GM12875 (cell line): ENCODE data around the gene PRKCSH.
A peak's percentile ranks its signal among the peaks of the same experiment; 100 is the strongest.
"Not testable (repeated sequence)": the region's sequence is repeated elsewhere in the genome, so short reads cannot be mapped to it uniquely, and the experiment has no call there.

Experiments
- H3K4me3 ChIP-seq: one replicate; pipeline ENCODE4 v1.5.1; 2011; ENCODE audit warnings: low read depth, low read length, control low read depth
- TF ChIP-seq, protein P1 (sequence below): IDR thresholded peaks from 2 replicates; pipeline ENCODE4 v1.5.1; 2011; ENCODE audit warnings: low read depth, mild to moderate bottlenecking, control low read depth, inconsistent platforms, low read length, moderate library complexity, borderline replicate concordance; ENCODE audit not compliant: insufficient read depth

Gene PRKCSH

DNA sequence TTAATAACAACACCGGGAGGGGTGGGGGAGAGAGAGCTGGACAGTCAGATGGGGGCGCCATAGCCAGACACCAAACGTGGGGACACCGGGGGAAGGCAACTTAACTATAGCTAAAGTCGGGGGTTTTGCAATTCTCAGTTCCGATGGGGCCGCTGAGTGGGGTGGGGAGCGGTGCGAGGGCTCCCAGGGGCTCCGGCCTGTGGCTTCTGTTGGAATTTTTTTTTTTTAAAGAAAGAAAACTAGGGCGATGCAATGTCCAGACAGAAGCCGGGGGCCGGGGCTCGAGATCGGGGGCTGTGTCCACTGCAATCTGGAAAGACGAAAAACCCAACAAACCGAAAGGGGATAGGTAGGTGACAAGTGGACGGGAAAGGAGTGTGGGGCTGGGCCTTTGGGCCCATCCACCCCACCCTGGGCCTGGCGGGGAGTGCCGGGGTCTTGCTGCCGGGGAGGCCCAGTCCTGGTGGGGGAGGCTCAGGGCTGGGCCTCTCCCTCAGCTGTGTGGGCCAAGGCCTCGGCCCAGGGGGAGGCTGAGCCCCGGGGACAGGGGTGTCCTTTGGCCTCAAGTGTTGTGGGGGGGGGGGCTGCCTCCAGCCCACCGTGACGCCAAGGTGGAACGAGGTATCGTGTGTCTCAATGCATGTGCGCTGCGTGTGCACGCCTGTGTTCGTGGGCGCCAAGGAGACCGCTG lies 17.3 kb downstream of the PRKCSH start:
- TF ChIP-seq, protein P1, sequence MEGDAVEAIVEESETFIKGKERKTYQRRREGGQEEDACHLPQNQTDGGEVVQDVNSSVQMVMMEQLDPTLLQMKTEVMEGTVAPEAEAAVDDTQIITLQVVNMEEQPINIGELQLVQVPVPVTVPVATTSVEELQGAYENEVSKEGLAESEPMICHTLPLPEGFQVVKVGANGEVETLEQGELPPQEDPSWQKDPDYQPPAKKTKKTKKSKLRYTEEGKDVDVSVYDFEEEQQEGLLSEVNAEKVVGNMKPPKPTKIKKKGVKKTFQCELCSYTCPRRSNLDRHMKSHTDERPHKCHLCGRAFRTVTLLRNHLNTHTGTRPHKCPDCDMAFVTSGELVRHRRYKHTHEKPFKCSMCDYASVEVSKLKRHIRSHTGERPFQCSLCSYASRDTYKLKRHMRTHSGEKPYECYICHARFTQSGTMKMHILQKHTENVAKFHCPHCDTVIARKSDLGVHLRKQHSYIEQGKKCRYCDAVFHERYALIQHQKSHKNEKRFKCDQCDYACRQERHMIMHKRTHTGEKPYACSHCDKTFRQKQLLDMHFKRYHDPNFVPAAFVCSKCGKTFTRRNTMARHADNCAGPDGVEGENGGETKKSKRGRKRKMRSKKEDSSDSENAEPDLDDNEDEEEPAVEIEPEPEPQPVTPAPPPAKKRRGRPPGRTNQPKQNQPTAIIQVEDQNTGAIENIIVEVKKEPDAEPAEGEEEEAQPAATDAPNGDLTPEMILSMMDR, result peak; percentile 29; the same call in 1 of the 2 replicates
- H3K4me3 ChIP-seq, result peak overlapping the region; percentile 54

DNA sequence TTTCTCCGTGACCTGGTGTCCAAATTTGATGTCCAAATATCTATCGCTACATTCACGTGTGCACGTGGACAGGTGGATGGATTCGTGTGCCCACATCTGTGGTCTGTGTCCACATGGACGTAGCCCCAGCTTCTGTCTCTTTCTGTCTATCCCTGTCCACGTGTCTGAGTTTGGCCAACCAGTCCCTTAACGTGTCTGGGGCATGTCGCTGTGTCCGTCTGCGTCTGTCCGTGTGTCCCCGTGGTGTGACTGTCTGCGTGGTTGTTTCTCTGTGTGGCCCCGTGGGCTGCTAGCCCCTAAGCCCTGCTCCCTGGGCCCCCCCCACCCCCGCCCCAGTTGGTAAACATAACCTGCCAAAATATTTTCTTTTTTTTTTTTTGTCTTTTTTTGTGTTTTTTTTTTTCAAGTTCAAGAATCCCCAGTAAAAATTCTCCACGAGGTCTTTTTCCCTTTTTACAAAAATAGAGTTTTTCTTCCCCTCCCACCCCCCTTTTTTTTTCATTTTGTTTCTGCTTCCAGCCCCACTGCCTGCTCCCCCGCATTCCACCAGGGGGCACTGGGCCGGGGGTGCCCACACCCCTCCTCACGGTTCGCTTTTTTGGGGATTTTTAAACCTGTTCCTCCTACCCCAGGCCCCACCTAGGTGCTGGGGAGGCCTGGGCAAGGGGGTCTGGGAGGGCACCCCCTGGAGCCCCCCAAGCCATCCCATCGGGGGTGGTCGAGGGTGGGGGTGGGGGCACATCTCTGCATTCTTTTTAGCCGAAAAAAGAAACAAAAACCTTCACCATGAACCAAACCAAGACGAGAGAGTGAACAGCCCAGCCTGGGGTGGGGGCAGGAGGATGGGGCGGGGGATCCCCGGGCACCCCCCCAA lies 18.3 kb downstream of the PRKCSH start:
- H3K4me3 ChIP-seq, result peak overlapping the region; percentile 54
- TF ChIP-seq, protein P1, result peak; percentile 70

DNA sequence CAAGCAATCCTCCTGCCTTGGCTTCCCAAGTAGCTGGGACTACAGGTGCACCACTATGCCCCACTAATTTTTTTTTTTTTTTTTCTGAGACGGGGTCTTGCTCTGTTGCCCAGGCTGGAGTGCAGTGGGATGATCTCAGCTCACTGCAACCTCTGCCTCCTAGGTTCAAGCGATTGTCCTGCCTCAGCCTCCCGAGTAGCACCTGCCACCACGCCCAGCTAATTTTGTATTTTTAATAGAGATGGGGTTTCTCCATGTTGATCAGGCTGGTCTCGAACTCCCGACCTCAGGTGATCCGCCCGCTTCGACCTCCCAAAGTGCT lies 19.8 kb downstream of the PRKCSH start:
- H3K4me3 ChIP-seq, result not testable (repeated sequence)

DNA sequence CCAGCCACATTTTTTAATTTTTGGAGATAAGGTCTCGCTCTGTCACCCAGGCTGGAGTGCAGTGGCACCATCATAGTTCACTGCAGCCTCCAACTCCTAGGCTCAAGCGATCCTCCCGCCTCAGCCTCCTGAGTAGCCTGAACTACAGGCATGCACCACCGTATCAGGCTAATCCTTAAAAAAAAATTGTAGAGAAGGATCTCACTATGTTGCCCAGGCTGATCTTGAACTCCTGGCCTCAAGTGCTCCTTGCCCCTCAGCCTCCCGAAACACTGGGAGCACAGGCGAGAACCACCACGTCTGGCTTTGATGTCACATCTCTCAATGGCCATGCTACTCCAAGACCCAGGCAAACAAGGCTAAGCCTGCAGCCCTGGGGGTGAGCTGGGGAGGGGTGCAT lies 21.2 kb downstream of the PRKCSH start:
- TF ChIP-seq, protein P1, result no peak
- no peak overlapping the region for H3K4me3 ChIP-seq

DNA sequence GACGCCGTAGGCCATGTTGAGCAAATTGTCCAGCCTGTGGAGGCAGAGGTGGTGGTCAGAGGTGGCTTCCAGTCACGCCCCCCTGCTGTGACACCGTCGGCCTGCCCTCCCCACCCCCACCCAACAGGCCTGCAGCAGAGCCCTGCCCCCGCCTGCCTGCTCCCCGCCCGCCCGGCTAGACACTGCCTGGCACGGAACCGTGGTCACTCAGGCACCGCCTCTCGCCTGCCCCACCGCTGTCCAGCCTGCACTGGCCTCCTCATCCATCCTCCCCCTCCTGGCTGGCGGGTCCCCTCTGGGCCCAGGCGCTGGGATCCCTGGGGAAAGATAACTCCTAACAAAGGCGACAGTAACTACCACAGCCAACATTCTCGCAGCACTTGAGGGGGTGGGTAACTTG lies 21.7 kb downstream of the PRKCSH start:
- TF ChIP-seq, protein P1, result no peak

DNA sequence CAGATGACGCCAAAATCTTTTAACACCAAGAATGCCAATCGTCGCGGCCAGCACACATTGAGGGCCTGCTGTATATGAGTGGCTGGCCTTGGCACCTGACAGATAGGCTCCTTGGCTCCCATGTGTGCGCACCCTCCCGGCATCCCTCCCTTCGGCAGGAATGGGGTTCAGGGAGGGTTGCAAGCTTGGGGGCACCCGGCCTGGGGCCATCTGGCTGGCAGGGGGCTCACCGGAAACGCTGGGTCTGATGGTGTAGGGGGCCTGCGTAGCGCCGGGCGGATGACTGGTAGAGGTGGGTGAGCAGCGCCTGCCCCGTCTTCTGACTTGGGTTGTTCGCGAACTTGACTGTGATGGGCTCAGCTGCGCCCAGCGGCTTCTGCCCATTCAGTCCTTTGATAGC lies 22.4 kb downstream of the PRKCSH start:
- TF ChIP-seq, protein P1, result no peak
- no peak overlapping the region for H3K4me3 ChIP-seq

More for the DNA sequence above, 21.7 kb downstream of the PRKCSH start:
- no peak overlapping the region for H3K4me3 ChIP-seq

DNA sequence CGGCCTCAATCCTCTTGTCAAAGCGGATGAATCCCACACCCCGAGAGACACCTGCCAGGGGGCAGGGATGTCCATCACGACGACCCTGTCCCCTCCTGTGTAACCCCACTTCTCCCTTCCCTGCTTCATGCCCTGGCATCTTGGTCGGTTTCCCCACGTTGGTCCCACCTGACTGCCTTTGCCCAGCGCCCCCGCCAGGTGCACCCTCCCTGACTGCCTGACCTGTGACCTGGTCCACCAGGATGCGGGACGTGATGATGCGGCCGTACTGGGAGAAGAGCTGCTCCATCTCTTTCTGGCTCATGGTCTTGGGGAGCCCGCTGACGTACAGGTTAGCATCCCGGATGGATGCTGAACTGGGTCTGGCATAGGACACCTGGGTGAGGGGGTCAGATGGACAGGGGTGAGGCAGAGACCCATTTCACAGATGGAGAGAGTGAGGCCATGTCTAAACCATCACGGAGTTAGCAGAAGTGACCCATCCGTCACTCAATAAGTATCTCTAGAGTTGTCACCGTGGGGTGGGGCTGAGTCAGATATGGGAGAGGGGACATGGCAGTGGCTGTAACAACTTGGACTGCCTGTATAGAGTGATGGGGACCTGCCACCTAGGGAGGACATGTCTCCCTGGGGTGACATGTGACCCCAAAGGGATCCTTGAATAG lies 22.9 kb downstream of the PRKCSH start:
- TF ChIP-seq, protein P1, result no peak

DNA sequence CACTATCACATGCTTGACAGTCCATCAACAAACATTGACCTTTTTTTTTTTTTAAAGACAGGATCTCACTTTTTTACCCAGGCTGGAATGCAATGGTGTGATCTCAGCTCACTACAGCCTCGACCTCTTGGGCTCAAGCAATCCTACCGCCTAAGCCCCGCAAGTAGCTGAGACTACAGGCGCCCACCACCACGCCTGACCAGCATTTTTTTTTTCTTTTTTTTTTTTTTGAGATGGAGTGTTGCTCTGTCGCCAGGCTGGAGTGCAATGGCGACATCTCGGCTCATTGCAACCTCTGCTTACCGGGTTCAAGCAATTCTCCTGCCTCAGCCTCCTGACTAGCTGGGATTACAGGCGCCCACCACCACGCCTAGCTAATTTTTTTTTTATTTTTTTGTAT lies 23.5 kb downstream of the PRKCSH start:
- H3K4me3 ChIP-seq, result not testable (repeated sequence)

More for the DNA sequence above, 22.9 kb downstream of the PRKCSH start:
- no peak overlapping the region for H3K4me3 ChIP-seq
